A549 (cell line): ENCODE measurements around the gene HOXD10. TPM values are rescaled to one million over a fixed set of nuclear protein-coding genes. Genes with fewer than 3 reads are reported as not detected.

Source experiments
- ATAC-seq, 2 experiments: fragments of 200-7000 bp in 1 of 2; fragments of >200 bp in 1 of 2; cut with Nextera tagmentation in 1 of 2; cut with Tn5 transposase in 1 of 2; 3 replicates each; pipeline versions ENCODE4 v1.8.0 to v1.9.1; 2018 to 2020; ENCODE audit warnings: mild to moderate bottlenecking in 1 of 2, moderate library complexity in 1 of 2
- CTCF ChIA-PET: fragments of 300-600 bp; sonication (Branson Sonifier 250); formaldehyde crosslinking; extraction: SDS; loops from one replicate; lab custom pipeline; 2021; ENCODE audit warnings: antibody characterized with exemption, inconsistent platforms; lab: Yijun Ruan, JAX
- POLR2A ChIA-PET: fragments of 350-600 bp; formaldehyde crosslinking; extraction: SDS; loops from one replicate; lab custom pipeline; 2021; ENCODE audit warnings: antibody characterized with exemption, inconsistent platforms; lab: Yijun Ruan, JAX
- DNase-seq, 2 experiments: peaks; one replicate each; pipeline versions ENCODE4 v3.0.0 to v3.0.0-alpha.2; 2011 to 2016; ENCODE audit warnings: low read depth in 1 of 2, low spot score in 1 of 2
- FAIRE-seq: peaks from 2 replicates; lab custom pipeline; 2011; peaks lifted over from hg19 to GRCh38; lab: Jason Lieb, UNC
- H3K27ac ChIP-seq, 2 experiments: fragments of >200 bp; sonication (Bioruptor Twin); formaldehyde crosslinking; 3 replicates each; pipeline ENCODE4 v1.5.1; 2016 to 2017
- H3K4me1 ChIP-seq: fragments of >200 bp; sonication (Bioruptor Twin); formaldehyde crosslinking; 3 replicates; pipeline ENCODE4 v1.6.1; 2016
- H3K4me2 ChIP-seq: fragments of >200 bp; sonication (Bioruptor Twin); formaldehyde crosslinking; 3 replicates; pipeline ENCODE4 v1.6.1; 2016
- H3K4me3 ChIP-seq: fragments of >200 bp; sonication (Bioruptor Twin); formaldehyde crosslinking; 3 replicates; pipeline ENCODE4 v1.5.1; 2016
- H3K9me3 ChIP-seq: fragments of >200 bp; sonication (Bioruptor Twin); formaldehyde crosslinking; 3 replicates; pipeline ENCODE4 v1.6.1; 2016
- BHLHE40 ChIP-seq: IDR thresholded peaks from 2 replicates; pipeline ENCODE4 v1.6.1; 2012; ENCODE audit warnings: low read depth, low read length, inconsistent platforms
- CBX2 ChIP-seq: fragments of 200-600 bp; sonication (generic); IDR thresholded peaks from 2 replicates; pipeline ENCODE4 v1.6.1; 2016; ENCODE audit warnings: low read depth, mild to moderate bottlenecking, borderline replicate concordance
- CEBPB ChIP-seq, 2 experiments: fragments of >200 bp in 1 of 2; sonication (Bioruptor Twin) in 1 of 2; formaldehyde crosslinking in 1 of 2; IDR thresholded peaks; 2 replicates each; pipeline ENCODE4 v1.6.1; 2012 to 2016
- CHD2 ChIP-seq: fragments of 150-350 bp; IDR thresholded peaks from 2 replicates; pipeline ENCODE4 v1.6.1; 2014; ENCODE audit warnings: low read length; ENCODE audit not compliant: partially characterized antibody
- CHD4 ChIP-seq: fragments of 200-600 bp; sonication (generic); IDR thresholded peaks from 2 replicates; pipeline ENCODE4 v1.6.1; 2016; ENCODE audit warnings: antibody characterized with exemption, mild to moderate bottlenecking, borderline replicate concordance
- ESRRA ChIP-seq: fragments of 150-350 bp; IDR thresholded peaks from 2 replicates; pipeline ENCODE4 v1.6.1; 2014; ENCODE audit warnings: mild to moderate bottlenecking, low read length, borderline replicate concordance
- FOSB ChIP-seq: fragments of 250-450 bp; sonication (Bioruptor Pico); IDR thresholded peaks from 2 replicates; pipeline ENCODE4 v1.5.0; 2020; ENCODE audit warnings: mild to moderate bottlenecking, moderate library complexity
- HDAC2 ChIP-seq: fragments of 200-600 bp; sonication (generic); IDR thresholded peaks from 2 replicates; pipeline ENCODE4 v1.6.1; 2016
- HOXA7 ChIP-seq: fragments of 250-450 bp; sonication (Bioruptor Pico); IDR thresholded peaks from 2 replicates; pipeline ENCODE4 v1.5.0; 2020; ENCODE audit warnings: mild to moderate bottlenecking, moderate library complexity
- JUN ChIP-seq, 2 experiments: fragments of >200 bp; sonication (Bioruptor Twin); formaldehyde crosslinking; IDR thresholded peaks; 2 replicates in 1 of 2; 3 replicates in 1 of 2; pipeline ENCODE4 v1.6.1; 2016 to 2017
- KDM1A ChIP-seq: fragments of 200-600 bp; sonication (generic); IDR thresholded peaks from 2 replicates; pipeline ENCODE4 v1.6.1; 2016; ENCODE audit warnings: low read depth, mild to moderate bottlenecking
- MAX ChIP-seq: IDR thresholded peaks from 2 replicates; pipeline ENCODE4 v1.6.1; 2012
- NPAS2 ChIP-seq: fragments of 250-450 bp; sonication (Bioruptor Pico); IDR thresholded peaks from 2 replicates; pipeline ENCODE4 v1.8.0; 2022; ENCODE audit warnings: mild to moderate bottlenecking, moderate library complexity, borderline replicate concordance
- PHF8 ChIP-seq: fragments of 200-600 bp; sonication (generic); IDR thresholded peaks from 2 replicates; pipeline ENCODE4 v1.6.1; 2016; ENCODE audit warnings: low read depth, mild to moderate bottlenecking, antibody characterized with exemption, moderate library complexity, borderline replicate concordance
- POLR2A ChIP-seq: IDR thresholded peaks from 2 replicates; pipeline ENCODE4 v1.6.1; 2012; ENCODE audit warnings: mild to moderate bottlenecking, low read length
- POLR2AphosphoS2 ChIP-seq: conservative IDR thresholded peaks from 2 replicates; pipeline ENCODE4 v1.6.1; 2012; ENCODE audit warnings: low read length, improper control_type of control experiment, inconsistent platforms
- RFX5 ChIP-seq: fragments of 450-650 bp; IDR thresholded peaks from 2 replicates; pipeline ENCODE4 v1.7.1; 2014; ENCODE audit warnings: antibody characterized with exemption, mild to moderate bottlenecking, moderate library complexity
- RNF2 ChIP-seq: fragments of 200-600 bp; sonication (generic); IDR thresholded peaks from 2 replicates; pipeline ENCODE4 v1.6.1; 2016; ENCODE audit warnings: low read depth, mild to moderate bottlenecking, antibody characterized with exemption, moderate library complexity, borderline replicate concordance
- ZC3H11A ChIP-seq: fragments of 450-650 bp; IDR thresholded peaks from 2 replicates; pipeline ENCODE4 v1.6.1; 2014; ENCODE audit warnings: antibody characterized with exemption, mild to moderate bottlenecking
- ZNF302 ChIP-seq: fragments of 250-450 bp; sonication (Bioruptor Pico); IDR thresholded peaks from 2 replicates; pipeline ENCODE4 v1.9.0; 2021; ENCODE audit warnings: inconsistent platforms, mild to moderate bottlenecking, moderate library complexity
- ZSCAN20 ChIP-seq: fragments of 250-450 bp; sonication (Bioruptor Pico); IDR thresholded peaks from 2 replicates; pipeline ENCODE4 v1.8.0; 2022; ENCODE audit warnings: mild to moderate bottlenecking, moderate library complexity
- WGBS: methylation state at CpG from one replicate; pipeline ENCODE4 v1.1.6; 2017; ENCODE audit errors: missing lambda C conversion rate; 5-methylcytosine and 5-hydroxymethylcytosine counted together
- polyA plus RNA-seq, 4 experiments: library from polyadenylated mRNA; depleted of rRNA in 3 of 4; stranded (reverse); fragments of >200 nt; fragmentation: RNase III in 1 of 4; extraction: RNeasy Plus Mini Kit Qiagen cat#74134 plus additional on column Dnase treatment in 1 of 4; gene quantifications; 2 replicates in 3 of 4; 3 replicates in 1 of 4; pipeline ENCODE4 v1.2.3, GENCODE V29; 2011 to 2017
- TF ChIP-seq, protein P1 (sequence below): fragments of 250-450 bp; sonication (Bioruptor Pico); IDR thresholded peaks from 2 replicates; pipeline ENCODE4 v1.5.0; 2021; ENCODE audit warnings: mild to moderate bottlenecking, moderate library complexity, borderline replicate concordance

Gene HOXD10
- polyA plus RNA-seq, 2 of the 4 experiments (the other 2 are of a cell fraction) = 4.3 to 4.8 TPM

- ChIA-PET CTCF (interaction anchor here (0.7 to 4.5 kb wide), 4 partner anchors 12 to 530 kb away, joined by 4 to 57 read pairs (median 24); partner anchors contain the start of gene EVX2), POLR2A (no interaction called here)
- no peak for FAIRE-seq
- Histone ChIP-seq H3K4me2 (no peak overlapping the region), H3K27ac (no peak overlapping the region), H3K4me1 (peaks cover 16% of the 10 kb centered on the region), H3K9me3 (no peaks in the 10 kb centered on the region), H3K4me3 (no peak overlapping the region)
- DNase-seq = no peak
- WGBS = 88% methylated on average over 30 of the region's 30 CpGs
- TF ChIP-seq PHF8 = no peak
- TF ChIP-seq CBX2 = no peak
- no peak for TF ChIP-seq BHLHE40
- TF ChIP-seq POLR2A = no peak
- TF ChIP-seq CEBPB (IDR thresholded peaks at IDR 0.05) = no peak
- no peak for TF ChIP-seq POLR2AphosphoS2
- no peak for TF ChIP-seq FOSB (CRISPR knock-in tag)
- no peak for TF ChIP-seq RFX5
- TF ChIP-seq MAX = no peak
- no peak for TF ChIP-seq KDM1A
- no peak for TF ChIP-seq HDAC2
- TF ChIP-seq JUN (IDR thresholded peaks at IDR 0.05) = no peak
- ATAC-seq = no peak
Measured at GRCh38 chr2:176099159-176099727, 17.3 kb upstream of the HOXD10 start.

- 90% methylated on average over 47 of the region's 70 CpGs for WGBS
- Histone ChIP-seq H3K4me2 (peak within 1 kb of the TSS; percentile 84), H3K4me1 (peaks cover 17% of the 10 kb centered on the region), H3K4me3 (no peak within 1 kb of the TSS)
- ATAC-seq (no peak), DNase-seq (no peak)
- CTCF ChIA-PET = interaction anchor here (4.5 kb wide), 1 partner anchor 13 kb away, joined by 42 read pairs; no protein-coding TSS in a partner anchor
- no peak for TF ChIP-seq HDAC2
- TF ChIP-seq, all 56 proteins: peak for 0
- H3K27ac ChIP-seq = no peak within 1 kb of the TSS
- no peak for FAIRE-seq
- no peaks in the 10 kb centered on the region for H3K9me3 ChIP-seq
- POLR2A ChIA-PET = no interaction called here
Measured at GRCh38 chr2:176099728-176100546, 16.6 kb upstream of the HOXD10 start, which contains the start of gene HOXD12. Gene HOXD12 (plus strand): TSS chr2:176099795. CDS start chr2:176099802, 7 bp downstream.

DNA sequence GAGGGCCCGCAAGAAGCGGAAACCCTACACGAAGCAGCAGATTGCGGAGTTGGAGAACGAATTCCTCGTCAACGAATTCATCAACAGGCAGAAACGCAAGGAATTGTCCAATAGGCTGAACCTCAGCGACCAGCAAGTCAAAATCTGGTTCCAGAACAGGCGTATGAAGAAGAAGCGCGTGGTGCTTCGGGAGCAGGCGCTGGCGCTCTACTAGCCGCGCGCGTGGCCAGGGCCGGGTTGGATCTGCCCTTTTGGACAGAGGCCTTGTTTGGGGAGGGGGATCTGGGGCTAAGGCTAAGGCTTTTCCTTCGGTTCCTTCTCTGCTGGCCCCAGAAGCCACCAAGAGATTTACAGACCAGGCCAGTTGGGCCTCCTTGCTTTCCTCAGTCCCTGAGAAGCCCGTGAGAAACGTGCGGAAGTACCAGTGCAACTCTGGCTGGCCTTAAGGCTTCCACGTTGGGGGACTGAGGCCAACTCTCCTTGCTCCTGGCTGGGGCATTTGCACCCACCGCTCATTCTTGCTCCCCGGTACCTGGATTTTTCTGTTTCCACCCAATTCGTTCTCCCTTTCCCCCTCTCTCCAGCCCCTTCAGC, 15.9 kb upstream of the HOXD10 start:
- FAIRE-seq (no peak), ATAC-seq (no peak), DNase-seq (no peak)
- POLR2A ChIA-PET = no interaction called here
- no peak overlapping the region for H3K4me2 ChIP-seq
- no peaks in the 10 kb centered on the region for H3K9me3 ChIP-seq
- WGBS = 82% methylated on average over 28 of the region's 28 CpGs
- CTCF ChIA-PET = interaction anchor here (2.6 kb wide), 1 partner anchor 11 kb away, joined by 17 read pairs; no protein-coding TSS in a partner anchor
- H3K27ac ChIP-seq = no peak overlapping the region
- peaks cover 24% of the 10 kb centered on the region for H3K4me1 ChIP-seq
- no peak overlapping the region for H3K4me3 ChIP-seq
- TF ChIP-seq ZC3H11A (no peak), CBX2 (no peak), MAX (no peak), CHD4 (no peak), HOXA7 (CRISPR knock-in tag) (no peak), ZNF302 (CRISPR knock-in tag) (no peak), RNF2 (no peak), NPAS2 (CRISPR knock-in tag) (no peak), POLR2A (no peak), CHD2 (no peak), KDM1A (no peak), ZSCAN20 (CRISPR knock-in tag) (no peak), ESRRA (no peak)
- TF ChIP-seq, protein P1, sequence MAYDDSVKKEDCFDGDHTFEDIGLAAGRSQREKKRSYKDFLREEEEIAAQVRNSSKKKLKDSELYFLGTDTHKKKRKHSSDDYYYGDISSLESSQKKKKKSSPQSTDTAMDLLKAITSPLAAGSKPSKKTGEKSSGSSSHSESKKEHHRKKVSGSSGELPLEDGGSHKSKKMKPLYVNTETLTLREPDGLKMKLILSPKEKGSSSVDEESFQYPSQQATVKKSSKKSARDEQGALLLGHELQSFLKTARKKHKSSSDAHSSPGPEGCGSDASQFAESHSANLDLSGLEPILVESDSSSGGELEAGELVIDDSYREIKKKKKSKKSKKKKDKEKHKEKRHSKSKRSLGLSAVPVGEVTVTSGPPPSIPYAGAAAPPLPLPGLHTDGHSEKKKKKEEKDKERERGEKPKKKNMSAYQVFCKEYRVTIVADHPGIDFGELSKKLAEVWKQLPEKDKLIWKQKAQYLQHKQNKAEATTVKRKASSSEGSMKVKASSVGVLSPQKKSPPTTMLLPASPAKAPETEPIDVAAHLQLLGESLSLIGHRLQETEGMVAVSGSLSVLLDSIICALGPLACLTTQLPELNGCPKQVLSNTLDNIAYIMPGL = no peak
